A549 treated with CpdA at 1 μM for 4 hours (cell line): ENCODE data around the gene NFYB. TPM values are rescaled to one million over a fixed set of nuclear protein-coding genes. Genes with fewer than 3 reads are reported as not detected.

Experiments
- total RNA-seq: library from RNA; stranded (reverse); fragments of 200-300 nt; extraction: Qiagen RNA extraction; gene quantifications from 5 replicates; pipeline ENCODE4 v1.2.3, GENCODE V29; 2022; ENCODE audit warnings: low read depth

The NFYB gene
- total RNA-seq: 24.3 to 30.7 TPM (median 29.4 TPM) in 5 replicates

GRCh38 chr12:104137902-104138796 lies at the start of gene NFYB:
NFYB (minus strand) TSS chr12:104138210; CDS start chr12:104135453, 2,757 bp downstream.

Other genes with a start within 250 kb of the NFYB start
- 623 to 834 TPM (median 693 TPM) in 5 replicates for gene HSP90B1, start 207.8 kb downstream of the NFYB start, total RNA-seq
- 25.7 to 33.7 TPM (median 26.9 TPM) in 5 replicates for gene TDG, start 172.3 kb downstream of the NFYB start, total RNA-seq
- gene GLT8D2, start 88.0 kb downstream of the NFYB start, total RNA-seq: 0.17 to 0.52 TPM (median 0.24 TPM) in 5 replicates
- 3.8 to 5.2 TPM (median 4.8 TPM) in 5 replicates for gene HCFC2, start 73.7 kb downstream of the NFYB start, total RNA-seq
- 1,025 to 1,427 TPM (median 1,140 TPM) in 5 replicates for gene TXNRD1, start 77.6 kb upstream of the NFYB start, total RNA-seq
- gene EID3, start 165.5 kb upstream of the NFYB start, total RNA-seq: 8.4 to 12.7 TPM (median 8.5 TPM) in 5 replicates